Stomach (tissue), 4 donors: ENCODE data around the gene BCR.

Experiments used
- CTCF ChIP-seq, 7 experiments: fragments of 450-650 bp in 4 of 7; fragments of 200-600 bp in 3 of 7; sonication (generic) in 3 of 7; IDR thresholded peaks; one replicate each; pipeline ENCODE4 v1.5.1; 2016 to 2019; ENCODE audit warnings: antibody characterized with exemption in 7 of 7, control low read depth in 2 of 7, mild to moderate bottlenecking in 1 of 7
- POLR2AphosphoS5 ChIP-seq, 3 donors: sonication (generic); formaldehyde crosslinking; IDR thresholded peaks; one replicate each; pipeline ENCODE4 v1.6.1; 2016; ENCODE audit warnings: antibody characterized with exemption in 3 of 3

- no peak for TF ChIP-seq CTCF (IDR thresholded peaks at IDR 0.05)
- no peak for TF ChIP-seq POLR2AphosphoS5 (IDR thresholded peaks at IDR 0.05)
Measured at GRCh38 chr22:23257889-23258825, 77.8 kb downstream of the BCR start.
